OCI-LY7 (cell line): Measurements from ENCODE around the gene CD86. TPM values are rescaled to one million over a fixed set of nuclear protein-coding genes. Genes with fewer than 3 reads are reported as not detected.

Experiments used
- BruUV-seq: library from RNA; stranded (reverse); fragments of 400-500 nt; replicated peaks from 2 replicates; lab custom pipeline; 2021; lab: Mats Ljungman, UMichigan
- CTCF ChIA-PET: fragments of 300-600 bp; sonication (Branson Sonifier 250); formaldehyde crosslinking; loops from one replicate; lab custom pipeline; 2022; ENCODE audit warnings: antibody characterized with exemption; ENCODE audit not compliant: unreplicated experiment; lab: Charles Lee
- POLR2A ChIA-PET: fragments of 300-600 bp; sonication (Branson Sonifier 250); formaldehyde crosslinking; loops from one replicate; lab custom pipeline; 2022; ENCODE audit warnings: antibody characterized with exemption; lab: Charles Lee
- DNase-seq: peaks from one replicate; pipeline ENCODE4 v3.0.0-alpha.2; 2015; ENCODE audit warnings: low spot score
- H2AFZ ChIP-seq: fragments of 200-600 bp; sonication (generic), shearing (Covaris generic); 2 replicates; pipeline ENCODE4 v1.6.1; 2014; ENCODE audit warnings: mild to moderate bottlenecking, antibody characterized with exemption, low read length, moderate library complexity
- H3K27ac ChIP-seq: fragments of 200-600 bp; sonication (generic); 2 replicates; pipeline ENCODE4 v1.5.1; 2014; ENCODE audit warnings: mixed run types, low read depth, mild to moderate bottlenecking, moderate library complexity, low read length, inconsistent platforms; ENCODE audit not compliant: poor library complexity, severe bottlenecking
- H3K36me3 ChIP-seq: fragments of 200-600 bp; sonication (generic); 2 replicates; pipeline ENCODE4 v1.6.1; 2014; ENCODE audit warnings: mild to moderate bottlenecking, antibody characterized with exemption, low read length, moderate library complexity, mixed read lengths; ENCODE audit not compliant: insufficient read depth
- H3K4me1 ChIP-seq: fragments of 200-600 bp; sonication (generic); 2 replicates; pipeline ENCODE4 v1.5.1; 2014; ENCODE audit warnings: mild to moderate bottlenecking, low read length; ENCODE audit not compliant: insufficient read depth, poor library complexity, severe bottlenecking
- H3K4me2 ChIP-seq: fragments of 200-600 bp; sonication (generic); 2 replicates; pipeline ENCODE4 v1.6.1; 2014; ENCODE audit warnings: mild to moderate bottlenecking, low read length
- H3K4me3 ChIP-seq: fragments of 200-600 bp; sonication (generic); 2 replicates; pipeline ENCODE4 v1.5.1; 2014; ENCODE audit warnings: mild to moderate bottlenecking, low read depth, low read length; ENCODE audit not compliant: poor library complexity, severe bottlenecking
- H3K79me2 ChIP-seq: fragments of 200-600 bp; sonication (generic); 2 replicates; pipeline ENCODE4 v1.6.1; 2016; ENCODE audit warnings: low read depth, mild to moderate bottlenecking, low read length, moderate library complexity, mixed read lengths; ENCODE audit not compliant: insufficient read depth
- H3K9me2 ChIP-seq: fragments of 200-600 bp; sonication (generic); 2 replicates; pipeline ENCODE4 v1.6.1; 2016; ENCODE audit warnings: mild to moderate bottlenecking, low read length, mixed read lengths; ENCODE audit not compliant: insufficient read depth
- H3K9me3 ChIP-seq: fragments of 200-600 bp; sonication (generic); 2 replicates; pipeline ENCODE4 v1.6.1; 2014; ENCODE audit warnings: mild to moderate bottlenecking, mixed run types, low read length, mixed read lengths
- H4K20me1 ChIP-seq: fragments of 200-600 bp; sonication (generic); 2 replicates; pipeline ENCODE4 v1.6.1; 2014; ENCODE audit warnings: mild to moderate bottlenecking, antibody characterized with exemption, low read length, moderate library complexity, mixed read lengths; ENCODE audit not compliant: insufficient read depth
- EZH2phosphoT487 ChIP-seq: fragments of 200-600 bp; sonication (generic); IDR thresholded peaks from 2 replicates; pipeline ENCODE4 v1.6.1; 2018; ENCODE audit warnings: low read depth, borderline replicate concordance, mild to moderate bottlenecking, mixed run types, antibody characterized with exemption, low read length, moderate library complexity, mixed read lengths
- intact Hi-C: fragments of 100-400 bp; cut with micrococcal nuclease; formaldehyde crosslinking; loops from one replicate; pipeline ENCODE4 v1.10.0; 2022; ENCODE audit not compliant: unreplicated experiment
- total RNA-seq, 2 experiments: library from RNA; depleted of rRNA in 1 of 2; stranded (reverse); fragments of >200 nt in 1 of 2; shearing (Covaris generic) in 1 of 2; gene quantifications; 2 replicates each; pipeline ENCODE4 v1.2.3, GENCODE V29; 2014 to 2022
- TF ChIP-seq, protein P1 (sequence below): fragments of 200-600 bp; sonication (generic); conservative IDR thresholded peaks from 2 replicates; pipeline ENCODE4 v1.5.1; 2014; ENCODE audit warnings: mild to moderate bottlenecking, antibody characterized with exemption, low read length, moderate library complexity, mixed read lengths

CD86 gene
- total RNA-seq, 2 experiments from 2014 or later: 13.5 to 18.9 TPM

DNA sequence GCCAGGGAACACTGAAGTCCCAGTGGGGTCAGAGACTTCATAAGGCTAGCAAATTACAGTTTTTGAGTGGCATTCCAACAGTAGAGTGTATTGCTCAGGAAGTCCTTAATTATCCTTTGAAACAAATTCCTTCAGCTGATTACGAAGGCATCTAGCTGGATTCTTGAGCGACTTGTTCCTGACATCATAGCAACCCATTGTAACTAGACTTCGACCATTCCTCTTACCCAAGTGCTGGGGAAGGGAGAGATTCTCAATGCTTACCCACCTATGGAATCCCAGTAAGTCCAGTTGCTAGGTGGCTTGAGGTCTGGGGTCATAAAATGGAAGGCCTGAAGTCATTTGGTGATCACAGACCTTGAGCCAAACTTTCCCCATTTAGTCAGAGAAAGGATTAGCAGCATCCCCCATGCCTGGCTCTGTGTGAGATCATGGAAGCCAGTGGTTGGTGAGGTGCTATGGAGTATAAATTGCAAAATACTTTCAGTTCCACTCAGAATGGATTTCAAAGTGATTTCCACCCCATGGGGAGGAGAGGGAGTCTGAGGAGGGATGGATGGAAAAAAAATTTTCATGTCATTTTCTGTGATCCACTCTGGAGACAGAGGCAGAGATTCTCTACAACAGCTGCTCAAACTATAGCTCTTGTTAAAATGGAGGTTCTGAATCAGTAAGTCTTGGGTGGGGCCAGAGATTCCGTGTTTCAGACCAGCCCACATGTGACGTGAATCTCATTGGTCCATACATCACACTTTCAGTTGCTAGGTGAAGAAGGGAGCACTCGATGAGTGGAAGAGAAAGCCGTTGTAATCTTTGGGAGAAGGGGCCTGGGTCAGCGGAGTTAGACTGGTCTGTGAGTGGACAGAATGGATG, 45.7 kb downstream of the CD86 start:
- no peak overlapping the region for H3K27ac ChIP-seq
- POLR2A ChIA-PET: interaction anchor here (0.9 to 1.4 kb wide), 3 partner anchors 11 to 147 kb away, joined by 3 to 4 read pairs (median 4); no protein-coding TSS in a partner anchor
- no peak overlapping the region for H3K4me3 ChIP-seq
- no peaks in the 10 kb centered on the region for H3K79me2 ChIP-seq
- no TSS peak for BruUV-seq
- no peaks in the 10 kb centered on the region for H4K20me1 ChIP-seq
- DNase-seq: peak; percentile 27
- intact Hi-C loops: loop anchor here (1.0 kb wide), 1 partner anchor 157 kb away; no protein-coding TSS in a partner anchor
- peak overlapping the region; percentile 20; the same call in 1 of the 2 replicates for H3K4me2 ChIP-seq
- no peak overlapping the region for H2AFZ ChIP-seq
- H3K36me3 ChIP-seq: peaks cover 41% of the 10 kb centered on the region
- TF ChIP-seq, protein P1, sequence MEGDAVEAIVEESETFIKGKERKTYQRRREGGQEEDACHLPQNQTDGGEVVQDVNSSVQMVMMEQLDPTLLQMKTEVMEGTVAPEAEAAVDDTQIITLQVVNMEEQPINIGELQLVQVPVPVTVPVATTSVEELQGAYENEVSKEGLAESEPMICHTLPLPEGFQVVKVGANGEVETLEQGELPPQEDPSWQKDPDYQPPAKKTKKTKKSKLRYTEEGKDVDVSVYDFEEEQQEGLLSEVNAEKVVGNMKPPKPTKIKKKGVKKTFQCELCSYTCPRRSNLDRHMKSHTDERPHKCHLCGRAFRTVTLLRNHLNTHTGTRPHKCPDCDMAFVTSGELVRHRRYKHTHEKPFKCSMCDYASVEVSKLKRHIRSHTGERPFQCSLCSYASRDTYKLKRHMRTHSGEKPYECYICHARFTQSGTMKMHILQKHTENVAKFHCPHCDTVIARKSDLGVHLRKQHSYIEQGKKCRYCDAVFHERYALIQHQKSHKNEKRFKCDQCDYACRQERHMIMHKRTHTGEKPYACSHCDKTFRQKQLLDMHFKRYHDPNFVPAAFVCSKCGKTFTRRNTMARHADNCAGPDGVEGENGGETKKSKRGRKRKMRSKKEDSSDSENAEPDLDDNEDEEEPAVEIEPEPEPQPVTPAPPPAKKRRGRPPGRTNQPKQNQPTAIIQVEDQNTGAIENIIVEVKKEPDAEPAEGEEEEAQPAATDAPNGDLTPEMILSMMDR: no peak
- TF ChIP-seq EZH2phosphoT487: no peak
- no peaks in the 10 kb centered on the region for H3K9me3 ChIP-seq
- peaks cover 61% of the 10 kb centered on the region for H3K4me1 ChIP-seq
- no peaks in the 10 kb centered on the region for H3K9me2 ChIP-seq
- CTCF ChIA-PET: interaction anchor here (0.7 to 1.2 kb wide), 3 partner anchors 9 to 102 kb away, joined by 3 read pairs; no protein-coding TSS in a partner anchor

DNA sequence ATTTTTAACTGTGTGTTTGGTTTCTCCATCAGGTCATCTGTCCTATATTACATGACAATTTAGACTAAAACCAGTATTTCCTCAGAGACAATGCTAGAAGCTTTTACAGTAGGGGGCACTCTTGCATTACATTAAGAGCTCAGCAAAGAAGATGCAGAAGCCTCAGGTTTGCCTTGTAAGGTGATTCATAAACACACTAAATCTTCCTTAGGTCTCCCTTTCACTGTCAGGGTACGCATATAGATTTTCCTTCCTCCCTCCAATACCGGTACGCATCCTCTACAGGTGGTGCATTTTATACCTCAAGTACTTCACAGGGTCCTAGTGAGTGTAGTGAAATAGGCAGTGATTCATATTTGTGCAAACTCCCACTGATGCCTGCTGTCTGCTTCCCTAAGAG, 46.5 kb downstream of the CD86 start:
- no TSS peak for BruUV-seq

More for the DNA sequence above, 46.5 kb downstream of the CD86 start:
- H2AFZ ChIP-seq: no peak overlapping the region
- peak; percentile 77 for DNase-seq
- H3K9me2 ChIP-seq: no peaks in the 10 kb centered on the region
- no peaks in the 10 kb centered on the region for H3K9me3 ChIP-seq
- H3K4me3 ChIP-seq: no peak overlapping the region
- ChIA-PET CTCF (interaction anchor here (0.7 to 1.2 kb wide), 3 partner anchors 10 to 106 kb away, joined by 3 read pairs; no protein-coding TSS in a partner anchor), POLR2A (interaction anchor here (0.6 to 1.4 kb wide), 4 partner anchors 12 to 555 kb away, joined by 3 to 8 read pairs (median 4); no protein-coding TSS in a partner anchor)
- TF ChIP-seq, protein P1: peak; percentile 80
- no peak for TF ChIP-seq EZH2phosphoT487
- H3K79me2 ChIP-seq: no peaks in the 10 kb centered on the region
- no peak overlapping the region for H3K4me2 ChIP-seq
- peaks cover 57% of the 10 kb centered on the region for H3K4me1 ChIP-seq
- intact Hi-C loops: loop anchor here (1.0 kb wide), 1 partner anchor 157 kb away; no protein-coding TSS in a partner anchor
- no peak overlapping the region for H3K27ac ChIP-seq
- H4K20me1 ChIP-seq: no peaks in the 10 kb centered on the region
- peaks cover 47% of the 10 kb centered on the region for H3K36me3 ChIP-seq
